HG02852 (cell line): ENCODE measurements around the gene SCD5.

Experiments used
- ATAC-seq: cut with Tn5 transposase; IDR thresholded peaks from one replicate; pipeline ENCODE4 v1.9.1; 2021; ENCODE audit warnings: mild to moderate bottlenecking, moderate library complexity; ENCODE audit not compliant: unreplicated experiment

Gene SCD5

GRCh38 chr4:82797405-82798111 is 1.0 kb downstream of the SCD5 start:
- ATAC-seq = no peak

DNA sequence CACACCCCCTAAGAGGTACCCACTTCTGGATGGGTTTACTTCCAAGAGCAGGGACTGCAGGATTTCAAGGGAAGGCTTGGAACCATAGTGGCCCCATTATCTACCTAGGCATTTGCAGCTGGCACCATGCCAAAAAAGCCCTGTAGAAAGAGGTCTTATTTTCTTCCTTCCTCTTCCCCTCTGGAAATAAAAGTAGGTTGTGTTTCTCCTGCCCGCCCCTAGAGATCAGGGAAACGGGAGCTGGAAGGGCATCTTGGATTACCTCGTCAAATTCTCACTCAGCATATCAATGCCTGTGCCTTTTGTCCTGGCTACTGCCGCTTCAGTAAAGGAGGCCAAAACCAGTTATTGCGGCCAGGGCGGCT is 1.6 kb downstream of the SCD5 start:
- ATAC-seq = no peak

DNA sequence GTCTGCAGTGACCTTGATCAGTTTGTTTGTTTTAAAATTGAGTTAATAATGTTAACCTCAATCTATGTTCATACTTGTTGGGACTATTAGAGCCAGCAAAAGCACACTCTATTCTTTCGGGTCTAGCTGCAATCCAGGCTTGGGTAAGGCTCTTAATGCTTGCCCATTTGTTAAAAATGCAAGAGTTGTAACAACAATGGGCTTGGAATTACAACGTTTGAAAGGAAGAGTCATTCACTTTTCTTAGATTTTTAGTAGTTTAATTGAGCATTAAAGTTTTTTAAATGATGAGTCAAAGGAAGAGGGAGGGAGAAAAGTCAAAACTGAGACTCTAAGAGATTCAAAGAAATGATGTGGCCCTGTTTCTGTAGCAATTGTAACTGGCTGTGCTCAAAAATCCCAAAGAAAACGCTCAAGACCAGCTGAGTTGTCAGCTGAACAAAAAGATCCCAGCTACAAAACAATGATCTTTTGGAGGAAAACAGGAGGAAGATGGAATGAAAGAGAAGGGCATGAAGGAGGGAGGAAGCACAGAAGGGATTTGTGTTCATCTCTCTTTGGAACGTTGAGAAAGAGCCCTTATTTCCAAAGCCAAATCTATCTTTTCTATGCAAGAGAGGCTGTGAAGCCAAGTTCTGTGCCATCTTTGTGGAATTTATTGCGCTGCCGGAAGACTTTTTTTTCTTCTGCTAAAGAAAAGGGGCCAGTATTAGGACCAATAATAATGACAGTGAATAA is 5.5 kb downstream of the SCD5 start:
- no peak for ATAC-seq

GRCh38 chr4:82791179-82791578 is 7.4 kb downstream of the SCD5 start:
- no peak for ATAC-seq

- no peak for ATAC-seq
Measured at GRCh38 chr4:82790060-82790660, 8.4 kb downstream of the SCD5 start.

DNA sequence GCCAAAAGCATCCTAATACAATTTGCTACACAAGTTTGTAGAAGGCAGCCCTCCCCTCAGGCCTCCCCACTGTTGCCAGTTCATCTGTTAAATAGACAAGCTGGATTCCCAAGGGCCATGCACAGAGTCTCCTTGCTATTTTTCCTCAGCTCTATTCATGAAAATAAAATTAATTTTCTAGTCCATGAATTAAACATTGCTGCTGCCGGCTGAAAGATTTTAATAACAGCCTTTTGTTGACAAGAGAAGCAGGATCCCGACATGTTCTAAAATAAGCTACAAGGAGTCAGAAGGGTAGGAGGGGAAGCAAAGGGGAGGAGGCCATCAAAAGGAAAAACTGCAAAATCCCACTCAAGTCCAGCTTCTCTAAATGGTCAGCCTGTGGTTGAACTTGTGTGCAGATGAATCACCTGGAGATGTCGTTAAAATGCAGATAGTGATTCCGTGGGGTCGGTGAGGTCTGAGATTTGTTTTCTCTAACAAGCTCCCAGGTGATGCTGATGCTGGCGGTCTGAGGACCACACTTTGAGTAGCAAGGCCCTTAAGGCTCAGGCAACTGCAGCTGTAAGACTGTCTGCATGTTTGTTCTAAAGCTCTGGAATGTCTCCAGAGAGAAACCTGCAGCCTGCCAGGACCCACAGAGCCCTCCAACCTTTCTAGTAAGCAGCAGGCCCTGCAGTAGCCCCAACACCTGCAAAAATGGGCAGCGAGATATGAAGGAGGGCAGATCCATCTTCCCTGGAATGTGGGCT is 9.4 kb downstream of the SCD5 start:
- ATAC-seq = no peak

- ATAC-seq = no peak
Measured at GRCh38 chr4:82787342-82787741, 11.3 kb downstream of the SCD5 start.

- ATAC-seq = no peak
Measured at GRCh38 chr4:82786828-82787227, 11.8 kb downstream of the SCD5 start.

GRCh38 chr4:82785611-82786400 is 12.8 kb downstream of the SCD5 start:
- ATAC-seq = no peak

GRCh38 chr4:82784681-82785610 is 13.7 kb downstream of the SCD5 start:
- no peak for ATAC-seq

- no peak for ATAC-seq
Measured at GRCh38 chr4:82782626-82783345, 15.8 kb downstream of the SCD5 start.

DNA sequence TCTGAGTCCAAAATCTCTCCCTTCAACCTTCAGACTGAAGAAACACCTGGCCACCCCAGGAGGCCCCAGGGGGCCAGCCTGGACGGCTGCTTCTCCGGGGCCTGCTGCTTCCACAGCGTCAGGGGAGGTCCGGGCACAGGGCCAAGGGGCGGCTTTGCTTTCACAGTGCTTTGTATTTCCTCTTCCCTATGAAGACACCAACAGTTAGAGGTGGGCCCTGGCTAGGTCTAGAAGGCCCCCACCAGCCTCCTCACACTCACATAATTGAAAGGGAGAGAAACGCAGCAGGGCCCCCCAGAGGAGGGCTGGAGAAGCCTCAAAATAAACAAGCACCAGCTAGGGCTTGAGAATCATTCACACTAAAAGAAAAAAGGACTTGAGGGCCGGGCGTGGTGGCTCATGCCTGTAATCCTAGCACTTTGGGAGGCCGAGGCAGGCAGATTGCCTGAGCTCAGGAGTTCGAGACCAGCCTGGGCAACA is 17.8 kb downstream of the SCD5 start:
- no peak for ATAC-seq

- no peak for ATAC-seq
Measured at GRCh38 chr4:82780170-82780751, 18.3 kb downstream of the SCD5 start.

DNA sequence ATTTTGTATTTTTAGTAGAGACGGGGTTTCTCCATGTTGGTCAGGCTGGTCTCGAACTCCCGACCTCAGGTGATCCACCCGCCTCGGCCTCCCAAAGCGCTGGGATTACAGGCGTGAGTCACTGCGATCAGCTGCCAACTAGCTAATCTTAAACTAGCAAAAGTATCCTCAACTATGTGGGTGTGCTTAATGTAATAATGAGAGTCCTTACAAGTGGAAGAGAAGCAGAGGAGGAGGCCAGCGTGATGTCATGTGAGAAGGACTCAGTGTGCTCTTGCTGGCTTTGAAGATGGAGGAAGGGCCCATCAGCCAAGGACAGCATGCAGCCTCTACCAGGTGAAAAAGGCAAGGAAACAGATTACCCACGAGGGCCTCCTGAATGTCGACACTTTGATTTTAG is 19.6 kb downstream of the SCD5 start:
- no peak for ATAC-seq

GRCh38 chr4:82777857-82778525 is 20.6 kb downstream of the SCD5 start:
- ATAC-seq = no peak

- ATAC-seq = no peak
Measured at GRCh38 chr4:82776925-82777542, 21.6 kb downstream of the SCD5 start.

- ATAC-seq = no peak
Measured at GRCh38 chr4:82775243-82775642, 23.4 kb downstream of the SCD5 start.
